Measurements from ENCODE around the gene PTTG1IP.

The PTTG1IP gene

DNA sequence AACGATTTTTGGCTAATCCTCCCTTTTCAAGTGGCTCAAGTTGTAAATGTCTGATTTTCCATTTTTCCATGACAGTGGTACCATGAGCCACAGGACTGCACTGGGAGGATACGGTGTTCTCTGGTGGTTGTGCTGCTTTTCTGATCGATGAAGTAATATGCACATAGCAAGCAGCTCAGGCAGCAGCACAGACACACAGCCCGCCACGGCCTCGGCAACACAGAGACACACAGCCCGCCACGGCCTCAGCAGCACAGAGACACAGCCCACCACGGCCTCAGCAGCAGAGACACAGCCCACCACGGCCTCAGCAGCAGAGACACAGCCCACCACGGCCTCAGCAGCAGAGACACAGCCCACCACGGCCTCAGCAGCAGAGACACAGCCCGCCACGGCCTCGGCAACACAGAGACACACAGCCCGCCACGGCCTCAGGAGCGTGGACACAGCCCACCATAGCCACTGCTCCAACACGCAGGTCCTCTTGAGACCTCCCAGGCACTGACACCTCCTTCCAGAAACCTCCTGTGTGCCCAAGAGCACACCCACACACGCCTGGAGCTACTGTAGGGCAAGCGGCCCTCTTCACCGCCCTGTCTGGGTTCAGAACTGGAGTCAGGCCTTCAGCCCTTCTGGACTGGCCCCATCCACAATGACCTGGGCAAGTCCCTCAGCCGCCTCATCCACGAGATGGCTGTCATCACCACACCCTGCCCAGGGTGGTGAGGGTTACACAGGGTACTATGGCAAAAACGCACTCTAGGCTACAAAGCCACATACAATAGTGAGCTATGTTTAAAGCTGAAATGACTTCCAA lies 10.4 kb downstream of the PTTG1IP start:
- no peak for DNase-seq

DNA sequence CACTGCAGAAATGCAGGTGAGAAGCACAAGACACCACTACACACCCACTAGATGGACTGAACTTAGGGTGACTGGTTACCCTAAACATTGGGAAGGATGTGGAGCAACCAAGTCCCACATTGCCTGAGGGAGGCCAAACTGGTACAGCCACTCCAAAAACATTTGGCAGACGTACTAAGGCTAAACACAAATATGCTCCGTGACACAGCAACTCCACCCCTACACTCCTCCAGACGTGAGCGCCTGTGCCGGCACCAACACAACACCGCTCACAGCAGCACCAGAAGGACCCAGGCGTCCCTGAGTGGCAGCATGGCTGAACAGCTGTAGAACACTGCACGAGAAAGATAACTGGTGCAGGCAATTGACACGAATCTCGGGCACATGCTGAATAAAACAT lies 14.7 kb downstream of the PTTG1IP start:
- no peak for DNase-seq

DNA sequence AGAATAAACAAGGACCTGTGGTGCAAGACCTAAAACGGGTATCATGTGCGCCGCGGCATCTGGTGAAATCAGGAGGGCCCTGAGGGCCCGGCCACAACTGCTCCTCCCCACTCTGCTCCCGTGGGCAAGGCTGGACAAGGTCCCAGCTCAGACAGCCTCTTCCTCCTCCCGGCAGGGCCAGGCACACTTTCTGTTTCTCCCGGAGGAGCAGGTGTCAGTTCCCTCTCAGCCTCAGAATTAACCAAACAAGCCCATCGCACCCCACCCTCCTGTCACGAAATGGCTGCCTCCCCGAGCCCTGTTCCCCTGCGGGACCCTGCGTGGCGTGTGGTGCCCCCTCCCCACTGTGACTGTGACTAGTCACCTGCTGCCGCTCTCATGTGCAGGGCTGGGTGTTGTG lies 15.2 kb downstream of the PTTG1IP start:
- DNase-seq = no peak

DNA sequence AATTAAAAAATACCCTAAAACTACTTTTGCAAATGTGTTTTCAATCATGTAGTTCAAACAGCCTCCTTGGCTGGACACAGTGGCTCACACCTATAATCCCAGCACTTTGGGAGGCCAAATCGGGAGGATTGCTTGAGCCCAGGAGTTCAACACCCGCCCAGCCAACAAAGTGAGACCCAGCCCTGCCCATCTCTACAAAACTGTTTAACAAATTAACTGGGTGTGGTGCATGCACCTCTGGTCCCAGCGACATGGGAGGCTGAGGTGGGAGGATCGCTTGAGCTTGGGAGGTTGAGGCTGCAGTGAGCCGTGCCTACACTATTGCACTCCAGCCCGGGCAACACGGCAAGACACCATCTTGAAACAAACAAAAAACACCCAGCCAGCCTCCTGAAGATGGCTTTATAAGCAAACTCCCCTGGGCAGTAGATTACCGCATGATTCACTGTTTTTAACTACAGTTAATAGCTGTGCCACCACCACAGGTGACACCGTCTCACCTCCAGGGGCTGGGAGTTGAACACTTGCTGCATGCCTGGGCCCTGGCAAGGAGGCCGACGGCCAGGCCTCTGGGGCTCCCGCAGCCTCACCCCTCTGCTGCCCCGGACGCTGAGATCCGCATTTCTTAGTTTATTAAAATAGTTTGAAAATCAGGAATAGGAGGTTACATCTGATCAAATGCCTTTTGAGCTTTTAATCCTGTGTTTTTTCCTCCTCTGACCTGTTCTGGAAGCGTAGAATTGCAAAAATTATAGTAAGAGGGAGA lies 16.2 kb downstream of the PTTG1IP start:
- DNase-seq = no peak

DNA sequence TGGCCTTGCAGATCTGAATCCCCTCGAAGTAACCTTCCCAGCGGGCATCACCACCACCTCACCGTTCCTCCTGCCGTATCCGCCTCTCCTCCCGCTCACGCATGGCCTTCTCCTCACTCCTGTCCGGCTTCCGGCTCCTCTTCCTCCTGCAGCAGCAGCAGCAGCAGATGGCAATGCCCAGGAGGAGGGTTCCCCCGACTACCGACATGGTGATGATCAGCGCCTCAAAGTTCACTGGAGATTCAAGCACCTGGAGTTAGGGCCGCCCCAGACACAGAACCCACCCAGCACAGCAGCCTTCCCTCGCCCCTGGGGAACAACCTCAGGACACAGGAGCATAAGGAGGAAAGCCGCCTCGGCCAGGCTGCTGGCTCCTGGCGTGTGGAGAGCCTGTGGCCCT lies 17.4 kb downstream of the PTTG1IP start:
- no peak for DNase-seq

DNA sequence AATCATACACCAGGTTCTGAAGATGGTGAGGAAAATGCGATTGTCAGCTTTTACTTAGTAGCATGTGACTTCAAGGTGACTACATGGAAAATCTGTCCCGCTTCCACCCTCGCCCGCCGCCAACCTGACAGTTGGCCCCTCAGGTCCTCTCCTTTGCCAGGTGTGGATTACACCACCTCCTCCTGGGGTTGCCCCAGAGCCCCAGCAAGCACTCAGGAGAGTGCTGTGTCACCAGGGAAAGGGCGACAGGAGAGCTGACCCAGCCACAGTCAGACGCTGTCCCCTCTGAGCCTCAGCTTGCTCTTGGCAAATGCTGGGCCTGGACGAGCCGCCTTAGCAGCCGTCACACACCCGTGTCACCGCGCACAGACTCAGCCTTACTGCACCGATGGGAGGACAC lies 17.9 kb downstream of the PTTG1IP start:
- no peak for DNase-seq

DNA sequence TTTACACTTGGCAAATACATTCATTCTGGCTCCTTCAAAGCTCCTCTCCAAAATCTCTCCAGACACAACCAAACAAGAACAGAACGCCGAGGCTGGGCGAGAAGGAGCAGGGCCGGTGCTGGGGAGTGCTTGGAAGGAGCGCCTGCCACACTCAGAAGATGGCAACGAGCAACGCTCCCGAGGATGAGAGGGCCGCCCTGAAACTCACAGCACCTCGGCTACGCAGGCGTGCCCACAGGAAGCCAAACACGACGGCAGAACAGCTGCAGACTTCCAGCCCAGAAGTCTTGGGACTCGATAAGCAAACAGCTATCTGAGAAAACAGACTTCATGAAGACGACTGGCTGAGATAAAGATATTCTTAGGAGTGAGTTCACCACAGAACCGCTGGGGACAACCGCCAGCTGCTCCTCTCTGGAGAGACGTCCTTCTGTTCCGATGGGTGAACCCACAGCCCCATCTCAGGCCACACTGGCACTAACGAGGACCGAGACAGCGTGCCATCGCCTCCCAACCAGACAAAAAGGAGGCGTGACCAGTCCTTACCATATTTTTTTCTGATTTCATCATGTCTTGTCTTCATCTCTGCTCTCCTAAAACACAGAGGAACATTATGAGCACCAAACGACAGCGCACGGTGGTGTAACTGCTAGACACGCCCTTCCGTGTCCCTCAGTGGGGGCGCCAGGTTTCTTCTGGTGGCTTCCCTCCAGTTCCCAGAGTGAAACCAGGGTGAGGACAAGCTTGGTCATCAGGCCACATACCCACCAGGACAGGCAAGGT lies 18.6 kb downstream of the PTTG1IP start:
- DNase-seq = no peak

DNA sequence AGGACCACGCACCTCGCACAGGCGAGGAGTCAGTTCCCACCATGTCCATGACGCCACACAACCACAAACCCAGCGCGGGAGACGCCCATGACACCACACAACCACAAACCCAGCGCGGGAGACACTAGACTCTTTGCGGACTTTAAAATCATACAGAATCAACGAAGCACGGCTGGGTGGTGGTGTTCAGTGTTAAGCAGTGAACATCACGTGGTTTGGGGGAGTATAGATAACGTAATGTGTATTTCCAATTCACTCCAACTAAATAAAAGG lies 19.2 kb downstream of the PTTG1IP start:
- no peak for DNase-seq

DNA sequence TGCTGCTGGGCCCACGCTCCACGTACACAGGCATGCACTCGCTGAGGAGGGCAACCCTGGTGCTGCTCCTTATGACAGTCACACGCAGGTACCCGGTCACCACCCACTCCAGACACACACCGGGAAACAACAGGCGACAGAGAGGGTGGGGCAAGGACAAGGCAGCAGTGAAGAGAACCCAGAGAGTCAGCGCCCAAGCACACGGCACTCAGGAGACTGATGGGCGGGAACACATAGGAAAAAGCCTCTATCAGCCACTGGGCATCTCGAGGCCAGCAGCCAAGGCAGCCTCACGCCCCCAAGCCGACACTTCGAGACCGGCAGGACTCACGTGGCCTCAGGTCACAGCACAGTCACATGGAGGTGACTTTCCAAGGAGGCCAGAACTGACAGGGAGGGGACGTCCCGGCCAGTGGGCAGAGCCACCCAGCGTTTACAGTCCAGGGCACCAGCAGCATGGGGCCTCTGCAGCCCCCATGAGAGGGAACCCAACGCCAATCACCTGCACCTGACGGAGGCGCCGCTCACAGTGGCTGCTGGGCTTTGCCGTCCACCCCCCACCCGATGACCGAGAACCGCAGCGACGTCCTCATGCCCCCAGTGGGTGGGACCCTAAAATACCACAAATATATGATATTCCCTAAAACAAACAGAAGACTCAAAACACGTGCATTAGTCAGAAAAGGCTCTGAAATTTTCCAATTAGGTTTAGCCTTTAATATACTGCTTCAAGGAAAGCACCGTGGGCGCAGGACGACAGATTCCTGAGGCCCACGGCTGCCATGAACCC lies 19.7 kb downstream of the PTTG1IP start:
- no peak for DNase-seq

DNA sequence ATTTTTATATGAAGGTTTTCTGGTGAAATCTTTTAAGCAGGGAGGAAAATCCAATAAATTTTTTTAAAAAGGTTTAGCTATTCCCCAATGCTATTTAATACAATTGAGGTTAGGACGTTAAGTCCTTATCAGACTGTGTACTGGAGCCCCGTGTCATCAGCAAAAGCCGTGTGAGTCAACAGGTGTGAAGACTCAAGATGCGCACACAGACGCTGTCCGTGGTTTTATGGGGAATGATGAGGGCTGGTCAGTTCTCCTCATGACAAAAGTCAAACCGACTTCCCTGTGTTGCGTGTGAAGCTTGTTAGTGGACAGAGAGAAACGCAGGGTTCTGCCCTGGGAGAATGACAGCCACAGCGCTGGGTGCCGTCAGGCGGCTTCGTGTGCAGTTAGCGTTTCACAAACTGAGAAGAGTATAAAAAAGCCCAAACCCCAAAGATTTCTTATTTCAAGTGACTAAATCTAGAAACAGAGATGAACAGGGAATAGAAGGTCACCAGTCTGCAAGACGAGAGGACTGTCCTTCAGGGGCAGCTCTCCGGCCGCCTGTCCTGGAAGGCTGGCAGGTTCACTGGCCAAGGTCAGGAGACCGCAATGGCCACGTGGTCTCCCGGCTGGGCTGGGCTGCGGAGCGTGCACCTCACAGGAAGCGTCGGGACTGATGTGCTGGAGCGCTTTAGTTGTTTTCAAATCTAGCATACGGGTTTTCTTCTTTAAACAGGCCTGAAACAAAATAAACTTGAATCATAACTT lies 22.4 kb downstream of the PTTG1IP start:
- no peak for DNase-seq

DNA sequence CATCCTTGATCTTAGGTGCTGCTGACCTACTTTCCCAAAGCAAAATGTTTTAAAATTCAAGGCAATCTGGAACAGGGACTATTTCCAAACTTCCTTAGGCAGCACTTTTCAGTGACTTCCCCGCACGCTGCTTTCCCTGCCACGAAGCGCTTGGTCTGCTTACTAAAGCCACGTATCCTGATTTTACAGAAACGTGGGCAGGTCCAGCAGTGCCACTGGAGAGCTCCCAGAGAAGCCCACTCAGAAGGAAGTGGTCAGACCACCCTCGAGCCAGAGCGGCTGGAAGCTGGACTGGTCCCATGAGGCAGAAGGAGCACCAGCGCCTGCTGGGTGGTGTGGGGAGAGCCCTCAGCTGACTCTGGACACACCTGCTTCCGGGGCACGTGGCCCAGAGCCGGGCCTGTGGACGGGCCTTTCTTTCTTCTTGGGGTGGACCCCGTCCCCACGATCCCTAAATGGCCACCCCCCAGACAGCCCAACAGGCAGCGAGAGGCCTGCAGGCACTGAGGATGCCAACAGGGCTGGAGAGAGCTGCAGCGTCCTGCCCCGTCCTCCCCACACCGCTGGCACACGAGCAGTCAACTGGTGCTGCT lies 23.2 kb downstream of the PTTG1IP start:
- DNase-seq = no peak

DNA sequence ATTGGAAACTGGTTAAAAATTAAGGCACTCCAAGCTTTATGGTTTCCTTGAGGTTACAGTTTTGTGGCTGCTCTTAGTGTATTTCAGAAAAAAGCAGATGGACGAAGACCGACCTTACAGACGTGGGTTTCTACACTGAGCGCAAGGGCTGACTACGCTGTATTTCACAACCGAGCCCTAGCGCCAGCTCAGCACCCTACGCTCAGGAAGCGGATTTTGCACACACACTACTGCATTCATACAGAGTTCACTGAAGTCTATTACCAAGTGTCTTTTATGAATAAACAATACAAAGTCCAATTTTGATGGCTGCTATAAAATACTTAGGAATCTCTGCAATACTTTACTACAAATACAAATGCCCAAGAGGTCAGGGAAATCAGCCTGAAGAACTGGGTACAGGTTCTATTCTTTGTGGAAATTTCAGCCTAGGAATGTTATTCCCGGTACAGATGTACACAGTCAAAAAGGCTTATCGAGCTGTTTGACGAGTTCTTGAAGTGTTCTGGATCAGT lies 23.8 kb downstream of the PTTG1IP start:
- DNase-seq = peak; percentile 81

DNA sequence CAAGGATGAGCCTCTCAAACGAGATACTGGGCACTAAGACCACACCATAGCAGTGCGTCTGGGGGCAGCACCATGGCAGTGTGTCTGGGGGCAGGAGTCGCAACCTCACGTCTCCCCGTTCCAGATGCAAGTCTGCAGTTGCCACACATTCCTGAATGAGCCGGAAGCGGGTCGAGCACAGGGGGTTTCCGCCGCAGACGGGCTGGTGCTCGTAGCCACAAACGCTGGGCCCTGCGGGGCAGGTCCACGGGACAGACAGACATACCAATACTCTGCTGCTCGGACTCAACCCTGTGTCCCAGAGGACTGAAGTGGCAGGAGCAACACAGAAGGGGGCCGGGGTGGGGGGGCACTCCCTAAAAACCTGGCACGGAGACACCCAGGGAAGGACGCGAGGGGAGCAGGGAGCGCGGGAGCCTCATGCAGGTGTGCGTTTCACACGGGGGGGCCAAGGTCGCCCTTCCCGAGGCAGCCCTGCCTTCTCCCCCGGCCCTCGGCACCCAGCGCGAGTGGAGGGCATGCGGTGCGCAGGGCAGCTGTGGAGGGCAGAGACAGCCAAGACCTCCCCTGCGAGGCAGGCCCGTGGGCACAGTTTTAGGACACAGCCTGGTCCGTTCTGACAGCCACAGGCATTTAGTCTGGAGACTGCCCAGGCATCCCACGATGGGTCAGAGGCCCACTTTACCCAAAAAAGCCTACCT lies 24.5 kb downstream of the PTTG1IP start:
- DNase-seq = no peak

DNA sequence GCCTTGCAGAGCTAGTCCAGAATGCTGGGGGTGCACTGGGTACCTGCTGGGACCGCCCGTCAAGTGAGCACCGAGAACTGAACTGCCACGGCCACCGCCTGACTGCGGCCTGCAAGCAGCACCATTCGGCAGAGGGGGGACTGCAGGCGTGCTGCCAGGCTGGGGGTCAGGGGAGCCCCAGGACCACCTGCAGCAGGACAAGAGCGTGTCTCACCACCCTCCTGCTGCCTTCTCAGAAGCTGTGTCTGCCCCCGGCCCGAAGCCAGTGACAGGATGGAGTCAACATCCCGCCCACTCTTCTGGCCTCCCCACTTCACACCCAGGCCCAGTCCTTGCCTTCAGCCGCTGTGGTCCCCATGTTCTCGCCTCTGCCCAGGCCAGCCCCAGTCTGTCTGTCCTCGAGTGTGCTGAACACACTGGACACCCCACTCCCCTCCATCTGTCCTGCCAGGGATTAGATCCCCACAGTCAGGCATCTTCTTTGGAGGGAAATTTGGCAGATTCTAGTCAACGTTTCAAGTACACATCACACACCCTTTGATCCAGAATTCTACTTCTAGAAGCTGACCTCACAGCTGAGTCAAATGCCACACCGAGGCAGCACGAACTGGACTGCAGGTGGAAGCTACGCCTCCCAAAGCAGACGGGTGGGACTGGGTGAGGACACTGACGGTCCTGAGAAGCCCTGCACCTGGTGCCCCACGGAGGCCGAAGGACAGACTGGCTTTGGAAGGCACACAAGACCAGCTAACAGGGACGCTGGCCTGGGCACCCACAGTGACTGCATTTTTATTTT lies 26.0 kb downstream of the PTTG1IP start:
- no peak for DNase-seq

DNA sequence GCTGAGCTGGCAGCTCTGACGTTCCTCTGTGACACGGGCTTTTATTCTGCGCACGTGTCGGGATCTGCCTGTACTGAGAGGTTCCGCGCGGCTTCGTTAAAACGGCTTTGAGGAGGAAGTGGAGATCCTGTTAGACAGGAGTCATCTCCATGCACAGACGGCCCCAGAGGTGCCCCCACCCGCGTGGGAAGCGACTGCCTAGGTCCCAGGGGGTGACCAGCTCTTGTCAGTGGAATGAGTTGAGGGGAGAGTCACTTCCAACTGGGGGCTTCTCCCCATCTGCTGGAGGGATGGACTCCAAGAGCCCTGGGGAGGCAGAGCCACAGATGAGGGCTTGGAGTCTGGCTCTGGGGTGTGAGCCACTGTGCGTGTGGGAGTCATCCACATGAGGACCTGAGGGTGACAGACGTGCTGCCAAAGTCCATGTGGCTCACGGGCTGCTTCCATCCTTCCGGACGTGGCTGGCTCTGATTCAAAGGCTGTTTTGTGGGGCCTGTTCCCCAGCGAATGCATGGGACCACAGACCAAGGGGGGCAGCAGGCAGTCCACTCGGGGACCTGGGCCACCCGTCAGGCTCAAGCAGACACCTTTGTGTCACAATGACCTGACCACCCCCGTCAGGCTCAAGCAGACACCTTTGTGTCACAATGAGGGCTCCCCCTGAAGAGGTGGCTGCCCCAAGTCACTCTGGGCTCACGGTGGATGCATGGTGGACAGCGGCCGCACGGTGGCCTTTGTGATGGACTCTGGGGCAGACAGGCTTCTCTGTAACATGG lies 26.8 kb downstream of the PTTG1IP start:
- peak; percentile 86 for DNase-seq

DNA sequence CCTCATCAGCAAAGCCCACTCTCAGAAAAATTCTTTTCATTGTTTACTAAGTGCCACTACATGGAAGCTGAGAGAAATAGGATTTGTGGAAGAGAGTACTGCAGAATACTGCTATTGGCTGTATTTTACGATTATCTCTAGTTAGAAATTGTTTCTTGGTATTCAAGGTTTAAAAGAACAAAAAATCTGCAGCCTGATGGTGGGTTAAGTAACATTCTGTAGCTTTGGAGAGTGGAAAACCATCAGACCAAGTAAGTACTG lies 27.3 kb downstream of the PTTG1IP start:
- no peak for DNase-seq

DNA sequence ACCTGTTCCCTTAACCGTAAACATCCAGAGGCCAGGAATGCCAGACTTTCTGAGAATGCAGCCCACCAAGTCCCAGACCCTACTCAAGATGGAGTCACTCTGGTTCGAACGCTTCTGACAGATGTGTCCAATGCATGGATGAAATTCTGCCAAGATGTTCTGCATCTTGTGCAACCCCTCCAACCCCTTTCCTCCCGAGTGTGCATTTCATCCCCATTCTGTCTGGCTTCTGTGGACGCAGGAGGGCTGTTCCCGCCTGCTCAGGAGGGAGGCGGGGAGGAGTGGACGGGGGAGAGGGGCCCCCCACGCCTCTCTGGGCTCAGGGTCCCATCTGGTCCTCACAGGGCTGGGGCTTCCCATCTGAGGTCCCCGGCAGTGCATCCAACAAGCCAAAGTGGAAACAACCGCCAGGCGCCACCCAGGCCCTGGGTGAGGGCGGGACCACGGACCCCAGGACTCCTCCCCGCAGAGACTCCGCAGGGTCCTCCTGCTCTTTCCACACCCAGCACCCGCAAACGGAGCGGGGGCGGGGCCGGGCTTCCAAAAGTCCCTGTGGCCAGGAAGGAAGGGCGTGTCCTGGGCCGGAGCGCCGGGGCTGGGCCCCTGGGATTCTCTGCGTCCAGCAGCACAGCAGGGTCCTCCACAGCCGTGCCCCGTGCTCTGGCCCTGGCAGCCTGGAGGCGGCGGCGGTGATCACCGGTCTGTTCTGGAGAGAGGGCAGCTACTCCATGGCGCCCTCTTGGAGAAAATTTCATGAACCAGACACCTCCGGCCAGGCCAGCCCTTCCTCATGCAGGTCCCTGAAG lies 27.9 kb downstream of the PTTG1IP start:
- peak; percentile 77 for DNase-seq

DNA sequence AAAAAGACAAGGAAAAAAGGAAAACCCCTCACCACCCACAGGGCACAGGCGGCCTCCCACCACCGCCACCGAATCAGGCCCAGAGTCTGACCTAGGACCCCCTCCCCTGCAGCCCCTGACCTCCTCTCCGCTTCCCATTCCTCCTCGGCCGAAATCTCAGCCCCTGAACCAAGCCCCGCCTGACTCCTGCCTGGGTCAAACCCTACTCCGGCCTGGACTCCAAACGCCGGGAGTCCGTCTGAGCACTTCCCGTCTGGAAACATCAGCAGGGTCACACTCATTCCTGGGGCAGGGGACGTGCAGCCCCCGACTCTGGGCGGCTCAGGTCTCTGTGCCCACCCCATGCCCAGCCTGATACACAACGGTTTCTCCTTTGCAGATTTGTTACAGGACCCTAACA lies 29.2 kb downstream of the PTTG1IP start:
- no peak for DNase-seq

All from suppressor macrophage treated with lipopolysaccharide for 4 hours (primary cell).